Nephron (organoid): ENCODE data around the gene LMNB1.

Experiments used
- H3K27ac Mint-ChIP-seq, 3 experiments: 2 replicates each; pipeline ENCODE4 v1.8.0; 2020; ENCODE audit warnings: mixed read lengths in 3 of 3, mild to moderate bottlenecking in 2 of 3, moderate library complexity in 1 of 3
- H3K27me3 Mint-ChIP-seq: 2 replicates; pipeline ENCODE4 v1.8.0; 2021; ENCODE audit warnings: low read depth, mild to moderate bottlenecking, moderate library complexity, mixed read lengths
- H3K36me3 Mint-ChIP-seq: 2 replicates; pipeline ENCODE4 v1.8.0; 2020; ENCODE audit warnings: low read depth, mixed read lengths
- H3K4me1 Mint-ChIP-seq: 2 replicates; pipeline ENCODE4 v1.8.0; 2020; ENCODE audit warnings: mixed read lengths
- H3K4me3 Mint-ChIP-seq, 3 experiments: 2 replicates each; pipeline ENCODE4 v1.8.0; 2020; ENCODE audit warnings: mild to moderate bottlenecking in 3 of 3, mixed read lengths in 3 of 3, moderate library complexity in 2 of 3
- H3K9me3 Mint-ChIP-seq: 2 replicates; pipeline ENCODE4 v1.8.0; 2020; ENCODE audit warnings: mixed read lengths
- TF ChIP-seq, protein P1 (sequence below), 3 experiments: fragments of 200-600 bp; sonication (generic); IDR thresholded peaks; one replicate each; pipeline ENCODE4 v1.5.0; 2021; ENCODE audit warnings: antibody characterized with exemption in 3 of 3; ENCODE audit not compliant: unreplicated experiment in 3 of 3

Gene LMNB1

DNA sequence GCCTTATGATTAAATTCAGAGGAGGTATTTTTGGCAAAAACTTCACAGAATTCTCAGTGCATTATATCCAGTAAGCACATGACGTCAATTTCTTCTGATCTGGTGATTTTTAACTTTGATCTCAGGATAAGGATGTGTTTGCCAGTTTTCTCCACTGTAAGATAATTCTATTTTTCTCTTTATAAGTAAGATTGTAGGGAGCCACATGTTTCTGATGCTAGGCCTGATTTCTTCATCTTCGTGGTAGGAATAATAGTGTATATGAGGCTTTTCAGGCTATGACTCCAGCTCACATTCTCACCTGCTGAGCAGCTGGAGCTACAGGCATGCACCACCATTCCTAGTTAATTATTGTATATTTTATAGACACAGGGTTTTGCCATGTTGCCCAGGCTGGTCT is 32.1 kb upstream of the LMNB1 start:
- Mint-ChIP-seq H3K9me3 (no peaks in the 10 kb centered on the region), H3K27ac (peak overlapping the region; percentile 16 to 48 (median 31)), H3K36me3 (no peaks in the 10 kb centered on the region), H3K27me3 (no peaks in the 10 kb centered on the region), H3K4me3 (no peak overlapping the region), H3K4me1 (peaks cover 22% of the 10 kb centered on the region)
- TF ChIP-seq, protein P1, sequence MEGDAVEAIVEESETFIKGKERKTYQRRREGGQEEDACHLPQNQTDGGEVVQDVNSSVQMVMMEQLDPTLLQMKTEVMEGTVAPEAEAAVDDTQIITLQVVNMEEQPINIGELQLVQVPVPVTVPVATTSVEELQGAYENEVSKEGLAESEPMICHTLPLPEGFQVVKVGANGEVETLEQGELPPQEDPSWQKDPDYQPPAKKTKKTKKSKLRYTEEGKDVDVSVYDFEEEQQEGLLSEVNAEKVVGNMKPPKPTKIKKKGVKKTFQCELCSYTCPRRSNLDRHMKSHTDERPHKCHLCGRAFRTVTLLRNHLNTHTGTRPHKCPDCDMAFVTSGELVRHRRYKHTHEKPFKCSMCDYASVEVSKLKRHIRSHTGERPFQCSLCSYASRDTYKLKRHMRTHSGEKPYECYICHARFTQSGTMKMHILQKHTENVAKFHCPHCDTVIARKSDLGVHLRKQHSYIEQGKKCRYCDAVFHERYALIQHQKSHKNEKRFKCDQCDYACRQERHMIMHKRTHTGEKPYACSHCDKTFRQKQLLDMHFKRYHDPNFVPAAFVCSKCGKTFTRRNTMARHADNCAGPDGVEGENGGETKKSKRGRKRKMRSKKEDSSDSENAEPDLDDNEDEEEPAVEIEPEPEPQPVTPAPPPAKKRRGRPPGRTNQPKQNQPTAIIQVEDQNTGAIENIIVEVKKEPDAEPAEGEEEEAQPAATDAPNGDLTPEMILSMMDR (IDR thresholded peaks at IDR 0.05; ENCODE audit: unreplicated experiment in 3 of 3): no peak

DNA sequence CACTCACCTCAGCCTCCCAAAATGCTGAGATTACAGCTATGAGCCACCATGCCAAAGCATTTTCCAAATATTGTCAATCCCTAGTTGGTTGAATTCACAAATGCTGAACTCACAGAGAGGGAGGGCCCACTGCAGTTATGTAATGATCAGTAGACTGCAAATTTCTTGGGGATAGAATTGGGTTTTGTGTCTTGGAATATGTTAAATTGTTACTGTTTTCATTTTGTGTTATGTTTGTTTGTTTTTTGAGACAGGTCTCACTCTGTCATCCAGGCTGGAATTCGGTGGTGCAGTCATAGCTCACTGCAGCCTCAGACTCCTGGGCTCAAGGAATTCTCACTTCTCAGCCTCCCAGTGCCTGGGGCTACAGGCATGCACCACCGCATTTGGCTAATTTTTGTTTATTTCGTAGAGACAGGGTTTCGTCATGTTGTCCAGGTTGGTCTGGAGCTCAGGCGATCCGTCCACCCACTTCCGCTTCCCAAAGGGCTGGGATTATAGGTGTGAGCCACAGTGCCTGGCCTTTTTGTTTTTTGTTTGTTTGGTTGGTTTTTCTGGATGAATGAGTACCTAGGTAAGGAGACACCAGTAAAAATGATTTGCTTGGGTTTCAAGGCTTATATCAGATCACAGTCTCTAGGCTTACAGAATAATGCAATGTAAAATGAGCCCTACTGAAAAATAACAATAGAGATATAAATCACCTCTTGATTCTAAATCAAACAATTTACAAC is 31.5 kb upstream of the LMNB1 start:
- Mint-ChIP-seq H3K4me1 (peaks cover 22% of the 10 kb centered on the region), H3K9me3 (no peaks in the 10 kb centered on the region), H3K27me3 (no peaks in the 10 kb centered on the region), H3K36me3 (no peaks in the 10 kb centered on the region), H3K27ac (peak overlapping the region; percentile 31 to 48 (median 46)), H3K4me3 (no peak overlapping the region)
- TF ChIP-seq, protein P1 (IDR thresholded peaks at IDR 0.05; ENCODE audit: unreplicated experiment in 3 of 3): no peak

DNA sequence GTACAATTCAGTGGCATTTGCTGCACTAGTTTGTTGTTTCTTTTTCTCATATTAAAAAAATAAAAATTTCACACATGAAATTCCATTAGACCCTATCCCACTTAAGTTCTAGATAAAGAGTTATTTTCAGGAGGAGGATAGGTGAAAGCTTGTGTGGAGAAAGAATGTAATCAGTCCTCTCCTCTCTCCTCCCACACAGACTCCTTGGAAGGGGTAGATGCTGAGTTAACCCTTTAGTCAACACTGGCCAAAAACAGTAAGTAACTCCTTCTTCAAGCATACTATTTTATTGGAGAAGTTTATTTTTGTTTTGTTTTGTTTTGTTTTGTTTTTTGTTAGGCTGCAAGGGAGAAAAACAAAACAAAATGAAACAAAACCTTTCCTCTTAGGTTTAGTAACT is 30.6 kb upstream of the LMNB1 start:
- Mint-ChIP-seq H3K27me3 (no peaks in the 10 kb centered on the region), H3K4me1 (peaks cover 22% of the 10 kb centered on the region), H3K27ac (peak overlapping the region in 2 of 3 experiments; percentile 40 to 46), H3K36me3 (no peaks in the 10 kb centered on the region), H3K4me3 (no peak overlapping the region), H3K9me3 (no peaks in the 10 kb centered on the region)
- TF ChIP-seq, protein P1 (IDR thresholded peaks at IDR 0.05; ENCODE audit: unreplicated experiment in 3 of 3): no peak

DNA sequence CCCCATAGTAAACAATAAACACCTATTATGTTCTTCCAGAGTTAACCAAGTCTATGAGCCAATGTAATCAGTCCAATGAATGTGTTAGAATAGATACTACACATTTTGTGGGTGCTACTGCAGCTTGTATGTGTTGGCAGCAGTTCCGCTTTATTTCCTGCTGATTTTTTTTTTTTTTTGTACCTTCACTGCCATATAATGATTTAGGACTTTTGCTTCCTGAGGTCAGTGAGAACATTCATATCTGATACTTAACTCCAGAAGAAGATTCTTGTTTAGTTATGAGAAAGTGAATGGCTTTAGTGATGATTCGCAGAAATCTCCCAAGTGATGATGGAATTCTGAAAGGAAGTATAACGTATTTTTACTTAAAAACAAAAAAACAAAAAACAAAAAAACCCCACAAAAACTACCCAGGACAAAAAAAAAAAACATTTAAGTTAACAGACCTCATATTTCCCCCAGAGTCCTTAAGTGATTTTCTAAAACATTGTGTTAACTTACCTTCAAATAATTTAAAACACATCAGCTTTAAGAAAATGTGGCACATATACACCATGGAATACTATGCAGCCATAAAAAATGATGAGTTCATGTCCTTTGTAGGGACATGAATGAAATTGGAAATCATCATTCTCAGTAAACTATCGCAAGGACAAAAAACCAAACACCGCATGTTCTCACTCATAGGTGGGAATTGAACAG is 24.7 kb upstream of the LMNB1 start:
- Mint-ChIP-seq H3K36me3 (no peaks in the 10 kb centered on the region), H3K27ac (no peak overlapping the region), H3K4me3 (no peak overlapping the region), H3K4me1 (peaks cover 6% of the 10 kb centered on the region), H3K9me3 (no peaks in the 10 kb centered on the region), H3K27me3 (no peaks in the 10 kb centered on the region)
- TF ChIP-seq, protein P1 (IDR thresholded peaks at IDR 0.05; ENCODE audit: unreplicated experiment in 3 of 3): no peak

DNA sequence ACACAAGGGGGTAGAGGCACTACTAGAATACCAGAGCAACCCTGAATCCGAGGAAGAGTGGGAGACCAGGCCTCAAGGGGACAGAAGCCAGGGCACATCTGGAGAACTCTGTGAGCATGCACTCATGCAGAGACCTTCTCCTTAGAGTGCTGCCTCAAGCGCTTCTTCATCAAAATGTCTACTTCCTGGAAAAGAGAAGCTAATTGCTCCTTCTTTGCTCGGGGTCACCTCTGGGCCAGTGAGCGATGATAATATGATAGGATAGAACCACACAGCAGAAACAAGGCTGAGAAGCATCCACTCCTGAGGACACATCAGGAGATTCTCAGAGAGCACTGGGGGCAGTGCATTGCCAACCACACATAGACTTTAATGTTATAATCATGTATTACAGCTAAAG is 23.7 kb upstream of the LMNB1 start:
- TF ChIP-seq, protein P1 (IDR thresholded peaks at IDR 0.05; ENCODE audit: unreplicated experiment in 3 of 3): no peak
- Mint-ChIP-seq H3K4me3 (no peak overlapping the region), H3K27me3 (no peaks in the 10 kb centered on the region), H3K27ac (no peak overlapping the region), H3K9me3 (no peaks in the 10 kb centered on the region), H3K36me3 (no peaks in the 10 kb centered on the region), H3K4me1 (peaks cover under 1% of the 10 kb centered on the region)
